Liver (tissue), 9 donors: ENCODE data around the gene MMD2. TPM values are rescaled to one million over a fixed set of nuclear protein-coding genes. Genes with fewer than 3 reads are reported as not detected.
A peak's percentile ranks its signal among the peaks of the same experiment; 100 is the strongest.

Experiments used
- DNase-seq: peaks from one replicate; pipeline ENCODE4 v3.0.0-alpha.2; 2017; ENCODE audit warnings: low spot score
- H3K27ac ChIP-seq, 2 donors: one replicate each; pipeline ENCODE4 v1.7.0; 2013; ENCODE audit warnings: inconsistent platforms in 2 of 2, low read length in 2 of 2, control low read depth in 1 of 2, low read depth in 1 of 2, mild to moderate bottlenecking in 1 of 2
- H3K27me3 ChIP-seq, 4 donors: one replicate each; pipeline versions ENCODE4 v1.6.1 to v1.7.0; 2013; ENCODE audit warnings: low read length in 3 of 4, inconsistent platforms in 1 of 4, mild to moderate bottlenecking in 1 of 4, moderate library complexity in 1 of 4; ENCODE audit not compliant: control insufficient read depth in 4 of 4, insufficient read depth in 4 of 4
- H3K36me3 ChIP-seq, 4 donors: one replicate each; pipeline versions ENCODE4 v1.6.1 to v1.7.0; 2013; ENCODE audit warnings: low read length in 3 of 4, mild to moderate bottlenecking in 3 of 4, low read depth in 1 of 4, moderate library complexity in 1 of 4; ENCODE audit not compliant: control insufficient read depth in 4 of 4, insufficient read depth in 3 of 4
- H3K4me1 ChIP-seq, 4 donors: one replicate each; pipeline versions ENCODE4 v1.6.1 to v1.7.0; 2013; ENCODE audit warnings: low read length in 3 of 4, mild to moderate bottlenecking in 3 of 4, moderate library complexity in 1 of 4; ENCODE audit not compliant: control insufficient read depth in 4 of 4, insufficient read depth in 4 of 4
- H3K4me3 ChIP-seq, 3 donors: one replicate each; pipeline versions ENCODE4 v1.6.1 to v1.7.0; 2013; ENCODE audit warnings: low read length in 3 of 3, control low read depth in 1 of 3, low read depth in 1 of 3, mild to moderate bottlenecking in 1 of 3
- H3K9ac ChIP-seq, 2 donors: one replicate each; pipeline ENCODE4 v1.7.0; 2013; ENCODE audit warnings: low read length in 2 of 2, mild to moderate bottlenecking in 2 of 2, moderate library complexity in 2 of 2, control low read depth in 1 of 2, low read depth in 1 of 2
- H3K9me3 ChIP-seq, 4 donors: one replicate each; pipeline versions ENCODE4 v1.6.1 to v1.7.0; 2013; ENCODE audit warnings: low read length in 3 of 4; ENCODE audit not compliant: control insufficient read depth in 4 of 4
- ATF3 ChIP-seq: IDR thresholded peaks from 2 replicates; pipeline ENCODE4 v1.6.1; 2016; ENCODE audit warnings: antibody characterized with exemption
- CTCF ChIP-seq: fragments of 150-350 bp; IDR thresholded peaks from 2 replicates; pipeline ENCODE4 v1.5.1; 2017; ENCODE audit warnings: improper control_type of control experiment, low read depth, low read length; ENCODE audit not compliant: missing input control
- EGR1 ChIP-seq, 2 donors: IDR thresholded peaks; 2 replicates each; pipeline ENCODE4 v1.6.1; 2016 to 2018; ENCODE audit warnings: antibody characterized with exemption in 2 of 2, low read depth in 2 of 2
- FOXA1 ChIP-seq: IDR thresholded peaks from 2 replicates; pipeline ENCODE4 v1.6.1; 2016; ENCODE audit warnings: antibody characterized with exemption
- FOXA2 ChIP-seq: IDR thresholded peaks from 2 replicates; pipeline ENCODE4 v1.6.1; 2016; ENCODE audit warnings: antibody characterized with exemption
- GABPA ChIP-seq, 2 donors: IDR thresholded peaks in 1 of 2; conservative IDR thresholded peaks in 1 of 2; 2 replicates each; pipeline ENCODE4 v1.6.1; 2016; ENCODE audit warnings: antibody characterized with exemption in 2 of 2, mild to moderate bottlenecking in 1 of 2, moderate library complexity in 1 of 2
- HNF4A ChIP-seq, 2 donors: conservative IDR thresholded peaks; 2 replicates each; pipeline ENCODE4 v1.6.1; 2016; ENCODE audit warnings: antibody characterized with exemption in 2 of 2, mild to moderate bottlenecking in 2 of 2
- HNF4G ChIP-seq: IDR thresholded peaks from 2 replicates; pipeline ENCODE4 v1.6.1; 2016; ENCODE audit warnings: antibody characterized with exemption
- MAX ChIP-seq: IDR thresholded peaks from 2 replicates; pipeline ENCODE4 v1.6.1; 2016; ENCODE audit warnings: antibody characterized with exemption
- RAD21 ChIP-seq, 2 donors: IDR thresholded peaks; 2 replicates each; pipeline ENCODE4 v1.6.1; 2016; ENCODE audit warnings: antibody characterized with exemption in 2 of 2, mild to moderate bottlenecking in 2 of 2
- REST ChIP-seq: IDR thresholded peaks from 2 replicates; pipeline ENCODE4 v1.6.1; 2016; ENCODE audit warnings: antibody characterized with exemption, mild to moderate bottlenecking
- RXRA ChIP-seq, 2 donors: IDR thresholded peaks; 2 replicates each; pipeline ENCODE4 v1.6.1; 2017 to 2018; ENCODE audit warnings: antibody characterized with exemption in 2 of 2, mild to moderate bottlenecking in 1 of 2
- SP1 ChIP-seq: IDR thresholded peaks from 2 replicates; pipeline ENCODE4 v1.6.1; 2018; ENCODE audit warnings: antibody characterized with exemption, mild to moderate bottlenecking
- TAF1 ChIP-seq: conservative IDR thresholded peaks from 2 replicates; pipeline ENCODE4 v1.6.1; 2016; ENCODE audit warnings: antibody characterized with exemption, mild to moderate bottlenecking
- YY1 ChIP-seq: IDR thresholded peaks from 2 replicates; pipeline ENCODE4 v1.6.1; 2016; ENCODE audit warnings: antibody characterized with exemption, mild to moderate bottlenecking
- ZBTB33 ChIP-seq: IDR thresholded peaks from 2 replicates; pipeline ENCODE4 v1.6.1; 2016; ENCODE audit warnings: antibody characterized with exemption
- WGBS: extraction: QIAGEN DNeasy Blood & Tissue Kit; methylation state at CpG from one replicate; pipeline ENCODE4 v1.1.7; 2013; 5-methylcytosine and 5-hydroxymethylcytosine counted together
- polyA plus RNA-seq, 2 donors: library from polyadenylated mRNA; stranded (reverse) in 1 of 2; unstranded in 1 of 2; fragments of 200-250 nt in 1 of 2; fragments of >200 nt in 1 of 2; fragmentation: Nextera tagmentation in 1 of 2; extraction: Ambion mirVana in 1 of 2; gene quantifications; one replicate each; pipeline versions ENCODE4 v1.2.1 to v1.2.3, GENCODE V29; 2013 to 2015
- total RNA-seq, 2 donors: library from RNA; depleted of rRNA; stranded (reverse); fragments of >200 nt; gene quantifications; one replicate each; pipeline ENCODE4 v1.2.3, GENCODE V29; 2014
- donor health status: healthy.
- donor health status: healthy.
- donor health status: healthy.
- donor health status: healthy.
- donor health status: healthy.

Gene MMD2
- total and polyA plus RNA-seq, 4 donors: not detected

GRCh38 chr7:4861227-4861626 is 97.8 kb downstream of the MMD2 start:
- H3K9ac ChIP-seq: no peak overlapping the region
- no peaks in the 10 kb centered on the region for H3K36me3 ChIP-seq
- peaks cover 0 to 4% (median 0%) of the 10 kb centered on the region in 4 donors for H3K4me1 ChIP-seq
- no peak overlapping the region for H3K27ac ChIP-seq
- TF ChIP-seq FOXA2: no peak
- TF ChIP-seq ATF3: no peak
- no peak for TF ChIP-seq CTCF
- TF ChIP-seq TAF1: no peak
- no peak for TF ChIP-seq ZBTB33
- TF ChIP-seq HNF4G: no peak
- TF ChIP-seq MAX: no peak
- TF ChIP-seq RAD21 (IDR thresholded peaks at IDR 0.05): no peak
- H3K4me3 ChIP-seq: peak overlapping the region in 1 of 3 donors; percentile 31
- H3K27me3 ChIP-seq: peaks cover 0 to 5% (median 0%) of the 10 kb centered on the region in 4 donors
- DNase-seq: no peak
- H3K9me3 ChIP-seq: peaks cover 0 to 9% (median 3%) of the 10 kb centered on the region in 4 donors
- 81% methylated on average over 11 of the region's 11 CpGs for WGBS

GRCh38 chr7:4857189-4857588 is 101.8 kb downstream of the MMD2 start:
- no peak for DNase-seq
- Histone ChIP-seq H3K4me3 (no peak overlapping the region), H3K27ac (no peak overlapping the region), H3K9ac (no peak overlapping the region), H3K4me1 (peaks cover 0 to 4% (median 0%) of the 10 kb centered on the region in 4 donors), H3K36me3 (no peaks in the 10 kb centered on the region), H3K27me3 (peaks cover 0 to 4% (median 0%) of the 10 kb centered on the region in 4 donors), H3K9me3 (peaks cover 0 to 4% (median 3%) of the 10 kb centered on the region in 4 donors)
- 67% methylated on average over 3 of the region's 3 CpGs for WGBS
- no peak for TF ChIP-seq RAD21 (IDR thresholded peaks at IDR 0.05)
- no peak for TF ChIP-seq RXRA (IDR thresholded peaks at IDR 0.05)
- TF ChIP-seq FOXA1: no peak
- TF ChIP-seq HNF4A (conservative IDR thresholded peaks at IDR 0.05): no peak
- no peak for TF ChIP-seq EGR1 (IDR thresholded peaks at IDR 0.05; ENCODE audit: low read depth in 2 of 2)
- TF ChIP-seq YY1: no peak
- no peak for TF ChIP-seq REST
- no peak for TF ChIP-seq HNF4G
- TF ChIP-seq SP1: no peak
- no peak for TF ChIP-seq ATF3
- no peak for TF ChIP-seq GABPA (IDR thresholded peaks at IDR 0.05 in 1 of 2, conservative IDR thresholded peaks at IDR 0.05 in 1 of 2)
- TF ChIP-seq CTCF: no peak
